Endothelial cell of coronary artery (primary cell): Measurements from ENCODE around the gene AGAP4. TPM values are rescaled to one million over a fixed set of nuclear protein-coding genes. Genes with fewer than 3 reads are reported as not detected.

Experiments used
- total RNA-seq: library from RNA; depleted of rRNA; stranded (reverse); fragments of >200 nt; gene quantifications from 2 replicates; pipeline ENCODE4 v1.2.3, GENCODE V29; 2014

The AGAP4 gene
- 4.0 and 4.5 TPM in 2 replicates for total RNA-seq

DNA sequence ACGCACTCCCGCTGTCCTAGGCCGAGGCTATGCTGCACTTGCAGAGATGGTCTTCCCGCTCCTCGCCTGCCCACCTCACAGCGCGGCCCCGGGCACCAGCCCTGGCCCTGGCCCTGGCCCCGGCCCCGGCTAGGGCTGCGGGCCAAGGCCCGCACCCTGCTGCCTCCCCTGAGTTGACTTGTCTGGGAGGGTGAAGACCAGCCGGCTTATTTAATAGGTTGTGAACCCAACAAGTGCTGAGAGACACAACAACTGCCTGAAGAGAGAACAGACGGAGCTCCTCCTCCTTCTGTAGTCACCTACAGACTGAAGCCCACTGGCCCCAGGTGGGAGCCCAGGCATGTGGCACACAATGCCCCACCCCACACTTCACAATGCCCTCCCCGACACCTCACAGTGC lies at the start of gene AGAP4:
Gene AGAP4, minus strand, starts transcription at position 101 of the 400 bp plus-strand sequence. CDS start 153 bp downstream, outside the sequence.

Other genes starting within 250 kb of the AGAP4 start
- gene ZFAND4, start 174.7 kb downstream of the AGAP4 start, total RNA-seq, result 3.5 and 4.8 TPM in 2 replicates
- 35.4 and 40.2 TPM in 2 replicates for gene WASHC2C, start 120.2 kb downstream of the AGAP4 start, total RNA-seq
- 75.8 and 95.5 TPM in 2 replicates for gene TIMM23, start 125.0 kb upstream of the AGAP4 start, total RNA-seq
- gene NCOA4, start 183.1 kb upstream of the AGAP4 start, total RNA-seq, result 202 TPM in 2 replicates
- gene MSMB, start 198.8 kb upstream of the AGAP4 start, total RNA-seq, result 0.27 TPM in 1 of 2 replicates, not detected in the other